H1 (cell line): Measurements from ENCODE around the gene TMEM117. TPM values are rescaled to one million over a fixed set of nuclear protein-coding genes. Genes with fewer than 3 reads are reported as not detected.

Experiments
- CTCF ChIA-PET: fragments of 300-600 bp; sonication (Branson Sonifier 250); formaldehyde crosslinking; loops from one replicate; lab custom pipeline; 2021; ENCODE audit not compliant: partially characterized antibody; lab: Charles Lee
- POLR2A ChIA-PET: fragments of 300-600 bp; sonication (Branson Sonifier 250); formaldehyde crosslinking; loops from one replicate; lab custom pipeline; 2021; ENCODE audit warnings: inconsistent platforms; ENCODE audit not compliant: partially characterized antibody; lab: Charles Lee
- DNase-seq, 2 experiments: peaks; one replicate each; pipeline versions ENCODE4 v3.0.0 to v3.0.0-alpha.2; 2010 to 2022; ENCODE audit warnings: low spot score in 2 of 2, low read depth in 1 of 2, mixed read lengths in 1 of 2
- FAIRE-seq: peaks from 2 replicates; lab custom pipeline; 2011; peaks lifted over from hg19 to GRCh38; lab: Jason Lieb, UNC
- H2AFZ ChIP-seq: 2 replicates; pipeline ENCODE4 v1.8.1; 2012; ENCODE audit warnings: low read length, inconsistent platforms
- H2AK5ac ChIP-seq: 2 replicates; pipeline ENCODE4 v1.6.1; 2013; ENCODE audit warnings: low read depth, low read length
- H2BK120ac ChIP-seq: replicated peaks from 2 replicates; pipeline ENCODE3; 2013; ENCODE audit warnings: low read depth, low read length, inconsistent platforms
- H2BK12ac ChIP-seq: 2 replicates; pipeline ENCODE4 v1.6.1; 2013; ENCODE audit warnings: low read depth, low read length
- H2BK15ac ChIP-seq: 2 replicates; pipeline ENCODE4 v1.6.1; 2013; ENCODE audit warnings: low read length
- H2BK20ac ChIP-seq: 2 replicates; pipeline ENCODE4 v1.6.1; 2013; ENCODE audit warnings: low read length
- H2BK5ac ChIP-seq: 2 replicates; pipeline ENCODE4 v1.6.1; 2013; ENCODE audit warnings: low read depth, low read length
- H3K14ac ChIP-seq: 2 replicates; pipeline ENCODE4 v1.6.1; 2013; ENCODE audit warnings: inconsistent platforms; ENCODE audit not compliant: insufficient read length
- H3K18ac ChIP-seq: 2 replicates; pipeline ENCODE4 v1.6.1; 2013; ENCODE audit warnings: low read length; ENCODE audit errors: extremely low read depth
- H3K23ac ChIP-seq: 2 replicates; pipeline ENCODE4 v1.6.1; 2013; ENCODE audit warnings: inconsistent platforms; ENCODE audit not compliant: insufficient read length
- H3K23me2 ChIP-seq: 2 replicates; pipeline ENCODE4 v1.6.1; 2013; ENCODE audit warnings: low read depth, low read length
- H3K27ac ChIP-seq: 2 replicates; pipeline ENCODE4 v1.6.1; 2011; ENCODE audit warnings: low read depth, low read length, inconsistent platforms
- H3K27me3 ChIP-seq, 4 experiments: replicated peaks in 1 of 4; 1 replicate in 1 of 4; 2 replicates in 3 of 4; pipeline versions ENCODE4 v1.6.1 to v1.8.1; 2011 to 2013; ENCODE audit warnings: low read length in 3 of 4, mild to moderate bottlenecking in 3 of 4, inconsistent platforms in 2 of 4, mixed read lengths in 2 of 4, moderate library complexity in 1 of 4; ENCODE audit not compliant: control insufficient read depth in 3 of 4, insufficient read depth in 3 of 4; ENCODE audit errors: extremely low read depth in 1 of 4
- H3K36me3 ChIP-seq, 4 experiments: 2 replicates each; pipeline versions ENCODE4 v1.6.1 to v1.8.1; 2011 to 2013; ENCODE audit warnings: mild to moderate bottlenecking in 4 of 4, low read length in 3 of 4, moderate library complexity in 2 of 4, control low read depth in 1 of 4, inconsistent platforms in 1 of 4; ENCODE audit not compliant: insufficient read depth in 4 of 4, control insufficient read depth in 2 of 4
- H3K4ac ChIP-seq: replicated peaks from 2 replicates; pipeline ENCODE3; 2013; ENCODE audit warnings: low read length, low read depth, mixed read lengths, inconsistent platforms; ENCODE audit not compliant: insufficient read length
- H3K4me1 ChIP-seq, 4 experiments: replicated peaks in 1 of 4; 1 replicate in 1 of 4; 2 replicates in 3 of 4; pipeline versions ENCODE4 v1.6.1 to v1.8.1; 2011 to 2013; ENCODE audit warnings: low read length in 3 of 4, inconsistent platforms in 2 of 4, mixed read lengths in 1 of 4; ENCODE audit not compliant: insufficient read depth in 4 of 4, control insufficient read depth in 3 of 4
- H3K4me2 ChIP-seq, 2 experiments: 2 replicates each; pipeline versions ENCODE4 v1.6.1 to v1.8.1; 2011 to 2013; ENCODE audit warnings: low read depth in 2 of 2, low read length in 2 of 2, control low read depth in 1 of 2, inconsistent platforms in 1 of 2, mild to moderate bottlenecking in 1 of 2; ENCODE audit not compliant: insufficient read depth in 1 of 2
- H3K4me3 ChIP-seq, 4 experiments: fragments of 200-600, 300-600 bp in 1 of 4; sonication (generic), shearing (Covaris generic), sonication (Bioruptor Twin) in 1 of 4; 2 replicates each; pipeline versions ENCODE4 v1.5.1 to v1.8.1; 2011 to 2016; ENCODE audit warnings: low read length in 4 of 4, low read depth in 3 of 4, control low read depth in 2 of 4, inconsistent platforms in 2 of 4, mild to moderate bottlenecking in 2 of 4, mixed read lengths in 1 of 4, moderate library complexity in 1 of 4; ENCODE audit not compliant: insufficient read depth in 2 of 4; ENCODE audit errors: extremely low read depth in 1 of 4
- H3K56ac ChIP-seq: replicated peaks from 2 replicates; pipeline ENCODE3; 2013; ENCODE audit warnings: low read depth, mild to moderate bottlenecking, mixed read lengths, low read length, inconsistent platforms; ENCODE audit not compliant: insufficient read length
- H3K79me1 ChIP-seq: 2 replicates; pipeline ENCODE4 v1.6.1; 2013; ENCODE audit warnings: low read depth, low read length, control low read depth
- H3K79me2 ChIP-seq, 2 experiments: 2 replicates each; pipeline versions ENCODE4 v1.6.1 to v1.8.1; 2012 to 2013; ENCODE audit warnings: low read length in 2 of 2, mild to moderate bottlenecking in 2 of 2, inconsistent platforms in 1 of 2; ENCODE audit not compliant: insufficient read depth in 2 of 2, control insufficient read depth in 1 of 2
- H3K9ac ChIP-seq, 4 experiments: replicated peaks in 1 of 4; 1 replicate in 1 of 4; 2 replicates in 3 of 4; pipeline versions ENCODE4 v1.6.1 to v1.8.1; 2011 to 2013; ENCODE audit warnings: low read depth in 3 of 4, low read length in 3 of 4, control low read depth in 2 of 4, mild to moderate bottlenecking in 2 of 4, moderate library complexity in 2 of 4, inconsistent platforms in 1 of 4; ENCODE audit errors: extremely low read depth in 1 of 4
- H3K9me3 ChIP-seq, 2 experiments: 2 replicates each; pipeline versions ENCODE4 v1.6.1 to v1.8.1; 2012 to 2013; ENCODE audit warnings: mild to moderate bottlenecking in 2 of 2, moderate library complexity in 2 of 2, control low read depth in 1 of 2, inconsistent platforms in 1 of 2, low read depth in 1 of 2, low read length in 1 of 2, mixed read lengths in 1 of 2; ENCODE audit not compliant: insufficient read depth in 2 of 2
- H4K20me1 ChIP-seq, 2 experiments: replicated peaks in 1 of 2; 2 replicates each; pipeline versions ENCODE3 to v1.8.1; 2011 to 2013; ENCODE audit warnings: inconsistent platforms in 2 of 2, low read length in 2 of 2, mild to moderate bottlenecking in 1 of 2; ENCODE audit not compliant: insufficient read depth in 2 of 2, control insufficient read depth in 1 of 2
- H4K5ac ChIP-seq: 2 replicates; pipeline ENCODE4 v1.6.1; 2013; ENCODE audit warnings: low read length, low read depth, mixed read lengths, inconsistent platforms; ENCODE audit not compliant: insufficient read length
- H4K8ac ChIP-seq: 2 replicates; pipeline ENCODE4 v1.8.0; 2013; ENCODE audit warnings: mild to moderate bottlenecking, moderate library complexity, low read length, inconsistent platforms; ENCODE audit not compliant: insufficient read depth; ENCODE audit errors: extremely low read depth
- H4K91ac ChIP-seq: replicated peaks from 2 replicates; pipeline ENCODE3; 2013; ENCODE audit warnings: low read length, mixed read lengths, inconsistent platforms; ENCODE audit not compliant: insufficient read length
- EZH2 ChIP-seq: fragments of 200-600 bp; sonication (generic); IDR thresholded peaks from 2 replicates; pipeline ENCODE4 v1.7.1; 2012; ENCODE audit warnings: low read depth, mild to moderate bottlenecking, moderate library complexity, low read length, inconsistent platforms; ENCODE audit not compliant: severe bottlenecking
- KDM5A ChIP-seq: fragments of 200-600 bp; IDR thresholded peaks from 2 replicates; pipeline ENCODE4 v1.7.1; 2012; ENCODE audit warnings: mild to moderate bottlenecking, low read length, inconsistent platforms, mixed read lengths
- TCF12 ChIP-seq: IDR thresholded peaks from 2 replicates; pipeline ENCODE4 v1.6.1; 2011; ENCODE audit warnings: low read depth, mild to moderate bottlenecking, low read length
- WGBS, 2 experiments: shearing (Covaris generic) in 1 of 2; methylation state at CpG; one replicate each; pipeline versions ENCODE4 v1.1.6 to v1.1.7; 2013 to 2015; ENCODE audit warnings: low lambda C conversion rate in 2 of 2, mixed read lengths in 2 of 2, inconsistent platforms in 1 of 2, low coverage in 1 of 2, missing lambda C conversion rate in 1 of 2; ENCODE audit not compliant: insufficient replicate concordance in 2 of 2, insufficient coverage in 1 of 2, insufficient read length in 1 of 2; ENCODE audit errors: extremely low coverage in 1 of 2, missing lambda C conversion rate in 1 of 2; 5-methylcytosine and 5-hydroxymethylcytosine counted together
- polyA plus RNA-seq, 7 experiments: library from polyadenylated mRNA; depleted of rRNA in 3 of 7; stranded (reverse) in 5 of 7; unstranded in 2 of 7; fragments of >200 nt in 5 of 7; fragments of 200-250 nt in 2 of 7; gene quantifications; 1 replicate in 5 of 7; 2 replicates in 1 of 7; 4 replicates in 1 of 7; pipeline versions ENCODE4 v1.2.1 to v1.2.3, GENCODE V29; 2011 to 2013; ENCODE audit warnings: missing spikeins in 2 of 7, mixed read lengths in 2 of 7
- total RNA-seq: library from RNA; stranded (reverse); fragmentation: NEBNext Ultra II Directional; extraction: Animal tissue kit (Norgen Biotek cat#: 25700); gene quantifications from 2 replicates; pipeline ENCODE4 v1.2.1, GENCODE V29; 2021
- TF ChIP-seq, protein P1 (sequence below): IDR thresholded peaks from 2 replicates; pipeline ENCODE4 v1.6.1; 2012; ENCODE audit warnings: low read length, inconsistent platforms
- TF ChIP-seq, protein P2 (sequence below): IDR thresholded peaks from 2 replicates; pipeline ENCODE4 v1.6.1; 2011; ENCODE audit warnings: low read length, improper control_type of control experiment

The TMEM117 gene
- total and polyA plus RNA-seq, 2 of the 8 experiments (the other 6 are each of a cell fraction or from before 2014, with no cell fraction given), result 0.80 to 1.4 TPM

DNA sequence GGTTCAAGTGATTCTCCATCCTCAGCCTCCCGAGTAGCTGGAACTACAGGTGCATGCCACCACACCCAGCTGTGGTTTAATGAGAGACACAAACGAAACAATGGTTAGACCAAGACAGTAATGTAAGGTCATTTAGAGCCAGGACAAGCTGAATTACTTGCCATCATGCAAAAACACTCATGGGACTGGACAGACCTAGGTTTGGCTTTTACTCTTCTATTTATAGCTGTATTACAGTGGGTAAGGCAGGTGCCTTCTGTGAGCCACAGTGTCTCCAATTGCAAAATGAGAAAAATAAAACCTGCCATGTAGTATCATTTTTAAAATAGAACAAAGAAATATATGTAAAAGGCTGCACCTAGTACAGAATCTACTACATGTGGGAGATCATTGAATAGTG, 527.1 kb downstream of the TMEM117 start:
- H2BK5ac ChIP-seq, result no peak overlapping the region
- H3K79me2 ChIP-seq, result no peaks in the 10 kb centered on the region
- TF ChIP-seq TCF12 (no peak), EZH2 (no peak), KDM5A (no peak)
- TF ChIP-seq, protein P1, sequence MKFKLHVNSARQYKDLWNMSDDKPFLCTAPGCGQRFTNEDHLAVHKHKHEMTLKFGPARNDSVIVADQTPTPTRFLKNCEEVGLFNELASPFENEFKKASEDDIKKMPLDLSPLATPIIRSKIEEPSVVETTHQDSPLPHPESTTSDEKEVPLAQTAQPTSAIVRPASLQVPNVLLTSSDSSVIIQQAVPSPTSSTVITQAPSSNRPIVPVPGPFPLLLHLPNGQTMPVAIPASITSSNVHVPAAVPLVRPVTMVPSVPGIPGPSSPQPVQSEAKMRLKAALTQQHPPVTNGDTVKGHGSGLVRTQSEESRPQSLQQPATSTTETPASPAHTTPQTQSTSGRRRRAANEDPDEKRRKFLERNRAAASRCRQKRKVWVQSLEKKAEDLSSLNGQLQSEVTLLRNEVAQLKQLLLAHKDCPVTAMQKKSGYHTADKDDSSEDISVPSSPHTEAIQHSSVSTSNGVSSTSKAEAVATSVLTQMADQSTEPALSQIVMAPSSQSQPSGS, result no peak
- TF ChIP-seq, protein P2, sequence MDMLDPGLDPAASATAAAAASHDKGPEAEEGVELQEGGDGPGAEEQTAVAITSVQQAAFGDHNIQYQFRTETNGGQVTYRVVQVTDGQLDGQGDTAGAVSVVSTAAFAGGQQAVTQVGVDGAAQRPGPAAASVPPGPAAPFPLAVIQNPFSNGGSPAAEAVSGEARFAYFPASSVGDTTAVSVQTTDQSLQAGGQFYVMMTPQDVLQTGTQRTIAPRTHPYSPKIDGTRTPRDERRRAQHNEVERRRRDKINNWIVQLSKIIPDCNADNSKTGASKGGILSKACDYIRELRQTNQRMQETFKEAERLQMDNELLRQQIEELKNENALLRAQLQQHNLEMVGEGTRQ, result no peak
- H2AK5ac ChIP-seq, result no peak overlapping the region
- H3K4me1 ChIP-seq, result no peaks in the 10 kb centered on the region
- FAIRE-seq (no peak), DNase-seq (no peak)
- no peak overlapping the region for H2BK12ac ChIP-seq
- no peaks in the 10 kb centered on the region for H3K36me3 ChIP-seq
- no peak overlapping the region for H3K56ac ChIP-seq
- H3K23ac ChIP-seq, result no peak overlapping the region
- H2BK15ac ChIP-seq, result no peak overlapping the region
- H2BK120ac ChIP-seq, result no peak overlapping the region
- H4K20me1 ChIP-seq, result no peaks in the 10 kb centered on the region
- H3K4ac ChIP-seq, result no peak overlapping the region
- H4K91ac ChIP-seq, result no peak overlapping the region
- no peaks in the 10 kb centered on the region for H3K79me1 ChIP-seq
- no peak overlapping the region for H3K9ac ChIP-seq
- ChIA-PET CTCF (interaction anchor here (0.6 kb wide), 1 partner anchor 497 kb away, joined by 3 read pairs; no protein-coding TSS in a partner anchor), POLR2A (no interaction called here)
- no peak overlapping the region for H4K5ac ChIP-seq
- H3K27me3 ChIP-seq, result no peaks in the 10 kb centered on the region
- no peak overlapping the region for H2BK20ac ChIP-seq
- H3K18ac ChIP-seq, result no peak overlapping the region
- no peak overlapping the region for H4K8ac ChIP-seq
- no peak overlapping the region for H3K27ac ChIP-seq
- no peak overlapping the region for H3K4me2 ChIP-seq
- no peak overlapping the region for H3K14ac ChIP-seq
- H3K4me3 ChIP-seq, result no peak overlapping the region
- H3K9me3 ChIP-seq, result no peaks in the 10 kb centered on the region
- 92% methylated on average over 2 of the region's 2 CpGs; no CpG with 5 or more reads in 1 of the 2 experiments for WGBS, 2 experiments
- H3K23me2 ChIP-seq, result no peaks in the 10 kb centered on the region
- no peak overlapping the region for H2AFZ ChIP-seq
